ENCODE results near the gene ABR. TPM values are rescaled to one million over a fixed set of nuclear protein-coding genes. Genes with fewer than 3 reads are reported as not detected.

The ABR gene
- total RNA-seq, 1 donor, result 156 TPM

- no peak for DNase-seq (ENCODE audit: insufficient read length, low spot score, missing footprints)
- Histone ChIP-seq H3K4me3 (ENCODE audit: insufficient read depth, low read length) (no peak overlapping the region), H3K36me3 (ENCODE audit: insufficient read depth, low read length) (no peaks in the 10 kb centered on the region), H3K4me2 (ENCODE audit: insufficient read depth, low read length) (no peak overlapping the region), H3K27ac (ENCODE audit: low read depth, low read length) (no peak overlapping the region), H3K79me2 (ENCODE audit: insufficient read depth, low read length) (no peaks in the 10 kb centered on the region), H4K20me1 (ENCODE audit: insufficient read depth, low read length) (no peaks in the 10 kb centered on the region), H2AFZ (ENCODE audit: low read length) (no peak overlapping the region), H3K9me3 (ENCODE audit: low read depth, low read length) (no peaks in the 10 kb centered on the region), H3K4me1 (ENCODE audit: insufficient read depth, low read length) (peaks cover 4% of the 10 kb centered on the region), H3K27me3 (ENCODE audit: insufficient read depth, low read length) (no peaks in the 10 kb centered on the region)
- TF ChIP-seq, protein P1, sequence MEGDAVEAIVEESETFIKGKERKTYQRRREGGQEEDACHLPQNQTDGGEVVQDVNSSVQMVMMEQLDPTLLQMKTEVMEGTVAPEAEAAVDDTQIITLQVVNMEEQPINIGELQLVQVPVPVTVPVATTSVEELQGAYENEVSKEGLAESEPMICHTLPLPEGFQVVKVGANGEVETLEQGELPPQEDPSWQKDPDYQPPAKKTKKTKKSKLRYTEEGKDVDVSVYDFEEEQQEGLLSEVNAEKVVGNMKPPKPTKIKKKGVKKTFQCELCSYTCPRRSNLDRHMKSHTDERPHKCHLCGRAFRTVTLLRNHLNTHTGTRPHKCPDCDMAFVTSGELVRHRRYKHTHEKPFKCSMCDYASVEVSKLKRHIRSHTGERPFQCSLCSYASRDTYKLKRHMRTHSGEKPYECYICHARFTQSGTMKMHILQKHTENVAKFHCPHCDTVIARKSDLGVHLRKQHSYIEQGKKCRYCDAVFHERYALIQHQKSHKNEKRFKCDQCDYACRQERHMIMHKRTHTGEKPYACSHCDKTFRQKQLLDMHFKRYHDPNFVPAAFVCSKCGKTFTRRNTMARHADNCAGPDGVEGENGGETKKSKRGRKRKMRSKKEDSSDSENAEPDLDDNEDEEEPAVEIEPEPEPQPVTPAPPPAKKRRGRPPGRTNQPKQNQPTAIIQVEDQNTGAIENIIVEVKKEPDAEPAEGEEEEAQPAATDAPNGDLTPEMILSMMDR (IDR thresholded peaks at IDR 0.05; ENCODE audit: extremely low read depth, low read depth, low read length), result no peak
Measured at GRCh38 chr17:983921-984320, 195.9 kb downstream of the ABR start.

GRCh38 chr17:981292-981658 lies 198.5 kb downstream of the ABR start:
- H3K27ac ChIP-seq (ENCODE audit: low read depth, low read length), result no peak overlapping the region
- H3K4me1 ChIP-seq (ENCODE audit: insufficient read depth, low read length), result peaks cover 16% of the 10 kb centered on the region
- H2AFZ ChIP-seq (ENCODE audit: low read length), result peak overlapping the region; percentile 75
- no peaks in the 10 kb centered on the region for H3K27me3 ChIP-seq (ENCODE audit: insufficient read depth, low read length)
- H4K20me1 ChIP-seq (ENCODE audit: insufficient read depth, low read length), result peaks cover 15% of the 10 kb centered on the region
- H3K4me2 ChIP-seq (ENCODE audit: insufficient read depth, low read length), result peak overlapping the region; percentile 68
- H3K36me3 ChIP-seq (ENCODE audit: insufficient read depth, low read length), result no peaks in the 10 kb centered on the region
- no peak overlapping the region for H3K4me3 ChIP-seq (ENCODE audit: insufficient read depth, low read length)
- TF ChIP-seq, protein P1 (IDR thresholded peaks at IDR 0.05; ENCODE audit: extremely low read depth, low read depth, low read length), result no peak
- DNase-seq (ENCODE audit: insufficient read length, low spot score, missing footprints), result no peak
- peaks cover 14% of the 10 kb centered on the region for H3K79me2 ChIP-seq (ENCODE audit: insufficient read depth, low read length)
- H3K9me3 ChIP-seq (ENCODE audit: low read depth, low read length), result no peaks in the 10 kb centered on the region

GRCh38 chr17:980406-981291 lies 199.1 kb downstream of the ABR start:
- Histone ChIP-seq H3K4me2 (ENCODE audit: insufficient read depth, low read length) (peak overlapping the region; percentile 74), H4K20me1 (ENCODE audit: insufficient read depth, low read length) (peaks cover 19% of the 10 kb centered on the region), H3K9me3 (ENCODE audit: low read depth, low read length) (no peaks in the 10 kb centered on the region), H3K36me3 (ENCODE audit: insufficient read depth, low read length) (no peaks in the 10 kb centered on the region), H3K4me3 (ENCODE audit: insufficient read depth, low read length) (peak overlapping the region; percentile 78), H3K4me1 (ENCODE audit: insufficient read depth, low read length) (peaks cover 22% of the 10 kb centered on the region), H3K27ac (ENCODE audit: low read depth, low read length) (peak overlapping the region; percentile 41), H2AFZ (ENCODE audit: low read length) (peak overlapping the region; percentile 86), H3K27me3 (ENCODE audit: insufficient read depth, low read length) (no peaks in the 10 kb centered on the region), H3K79me2 (ENCODE audit: insufficient read depth, low read length) (peaks cover 14% of the 10 kb centered on the region)
- TF ChIP-seq, protein P1 (IDR thresholded peaks at IDR 0.05; ENCODE audit: extremely low read depth, low read depth, low read length), result peak; percentile 82
- DNase-seq (ENCODE audit: insufficient read length, low spot score, missing footprints), result peak; percentile 96
